Esophagus muscularis mucosa (tissue), 4 donors: ENCODE results near the gene TAPBPL.

Experiments used
- EP300 ChIP-seq: sonication (generic); formaldehyde crosslinking; IDR thresholded peaks from one replicate; pipeline ENCODE4 v1.6.1; 2017; ENCODE audit warnings: antibody characterized with exemption
- POLR2A ChIP-seq: fragments of 450-650 bp; IDR thresholded peaks from one replicate; pipeline ENCODE4 v1.6.1; 2017; ENCODE audit warnings: antibody characterized with exemption, moderate library complexity, mild to moderate bottlenecking, low read depth
- TF ChIP-seq, protein P1 (sequence below), 3 experiments: fragments of 200-600 bp in 2 of 3; fragments of 450-650 bp in 1 of 3; sonication (generic) in 2 of 3; IDR thresholded peaks; one replicate each; pipeline ENCODE4 v1.5.1; 2017 to 2019; ENCODE audit warnings: antibody characterized with exemption in 3 of 3, mild to moderate bottlenecking in 2 of 3, moderate library complexity in 1 of 3

DNA sequence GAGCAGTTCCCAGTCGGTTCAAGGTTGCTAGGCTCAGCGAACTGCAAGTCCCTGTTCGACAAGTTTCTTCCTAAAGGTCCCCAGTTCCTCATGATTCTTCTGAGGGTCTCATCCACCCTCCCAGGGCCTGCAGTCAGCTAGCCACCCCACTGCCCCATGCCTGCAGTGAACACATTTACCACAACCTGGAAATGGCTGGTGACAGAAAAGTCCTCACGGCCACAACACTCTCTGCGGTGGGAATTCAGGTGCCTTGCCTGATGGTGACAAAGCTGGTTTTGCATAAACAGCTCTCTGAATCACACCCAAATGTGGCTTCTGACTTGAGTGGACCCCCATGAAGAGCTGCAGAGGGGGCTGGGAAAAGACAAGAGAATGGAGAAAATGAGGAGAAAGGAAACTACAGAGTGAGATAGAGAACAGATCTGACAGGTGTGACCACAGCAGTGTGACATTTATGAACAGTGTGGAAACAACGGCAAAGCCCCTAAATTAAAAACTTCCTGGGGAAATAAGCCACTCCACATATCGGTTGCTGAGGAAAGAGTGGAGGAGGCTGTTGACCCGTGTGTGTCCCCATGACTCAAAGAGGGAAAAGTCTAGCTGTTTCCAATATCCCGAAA, 8.4 kb upstream of the TAPBPL start:
- TF ChIP-seq, protein P1, sequence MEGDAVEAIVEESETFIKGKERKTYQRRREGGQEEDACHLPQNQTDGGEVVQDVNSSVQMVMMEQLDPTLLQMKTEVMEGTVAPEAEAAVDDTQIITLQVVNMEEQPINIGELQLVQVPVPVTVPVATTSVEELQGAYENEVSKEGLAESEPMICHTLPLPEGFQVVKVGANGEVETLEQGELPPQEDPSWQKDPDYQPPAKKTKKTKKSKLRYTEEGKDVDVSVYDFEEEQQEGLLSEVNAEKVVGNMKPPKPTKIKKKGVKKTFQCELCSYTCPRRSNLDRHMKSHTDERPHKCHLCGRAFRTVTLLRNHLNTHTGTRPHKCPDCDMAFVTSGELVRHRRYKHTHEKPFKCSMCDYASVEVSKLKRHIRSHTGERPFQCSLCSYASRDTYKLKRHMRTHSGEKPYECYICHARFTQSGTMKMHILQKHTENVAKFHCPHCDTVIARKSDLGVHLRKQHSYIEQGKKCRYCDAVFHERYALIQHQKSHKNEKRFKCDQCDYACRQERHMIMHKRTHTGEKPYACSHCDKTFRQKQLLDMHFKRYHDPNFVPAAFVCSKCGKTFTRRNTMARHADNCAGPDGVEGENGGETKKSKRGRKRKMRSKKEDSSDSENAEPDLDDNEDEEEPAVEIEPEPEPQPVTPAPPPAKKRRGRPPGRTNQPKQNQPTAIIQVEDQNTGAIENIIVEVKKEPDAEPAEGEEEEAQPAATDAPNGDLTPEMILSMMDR (IDR thresholded peaks at IDR 0.05) = no peak
- TF ChIP-seq POLR2A (no peak), EP300 (no peak)
